Prostate gland (tissue), 2 donors: ENCODE measurements around the gene CD38. TPM values are rescaled to one million over a fixed set of nuclear protein-coding genes. Genes with fewer than 3 reads are reported as not detected.
"Not testable (repeated sequence)": the region's sequence is repeated elsewhere in the genome, so short reads cannot be mapped to it uniquely, and the experiment has no call there.

ENCODE experiments used
- DNase-seq: peaks from one replicate; pipeline ENCODE4 v3.0.0-alpha.2; 2019; ENCODE audit warnings: low spot score
- H3K27ac ChIP-seq, 2 donors: fragments of 200-600 bp; sonication (generic); 2 replicates each; pipeline ENCODE4 v1.5.1; 2017 to 2019
- H3K27me3 ChIP-seq: fragments of 200-600 bp; sonication (generic); replicated peaks from 2 replicates; pipeline ENCODE4 v1.5.1; 2019; ENCODE audit not compliant: insufficient read depth
- H3K36me3 ChIP-seq, 2 donors: fragments of 200-600 bp; sonication (generic); 1 replicate in 1 of 2; 2 replicates in 1 of 2; pipeline versions ENCODE4 v1.5.1 to v1.8.1; 2017 to 2019
- H3K4me1 ChIP-seq: fragments of 200-600 bp; sonication (generic); replicated peaks from 2 replicates; pipeline ENCODE4 v1.5.1; 2019
- H3K4me3 ChIP-seq, 2 donors: fragments of 200-600 bp; sonication (generic); 2 replicates each; pipeline ENCODE4 v1.5.1; 2017 to 2019
- H3K9me3 ChIP-seq: fragments of 200-600 bp; sonication (generic); 2 replicates; pipeline ENCODE4 v1.5.1; 2017
- POLR2A ChIP-seq: fragments of 450-650 bp; IDR thresholded peaks from one replicate; pipeline ENCODE4 v1.6.1; 2016; ENCODE audit warnings: antibody characterized with exemption, mild to moderate bottlenecking
- POLR2AphosphoS5 ChIP-seq: sonication (generic); formaldehyde crosslinking; IDR thresholded peaks from one replicate; pipeline ENCODE4 v1.6.1; 2017; ENCODE audit warnings: antibody characterized with exemption
- WGBS: methylation state at CpG from one replicate; pipeline ENCODE4 v1.1.5; 2018; 5-methylcytosine and 5-hydroxymethylcytosine counted together
- intact Hi-C: fragments of 100-400 bp; cut with DNase I; formaldehyde crosslinking; loops from one replicate; pipeline ENCODE4 v1.14.2; 2022
- total RNA-seq, 2 donors: library from RNA; depleted of rRNA; stranded (reverse); fragments of >200 nt; gene quantifications; one replicate each; pipeline ENCODE4 v1.1.0, GENCODE V29; 2016
- TF ChIP-seq, protein P1 (sequence below), 4 experiments: fragments of 200-600 bp in 2 of 4; fragments of 450-650 bp in 2 of 4; sonication (generic) in 2 of 4; IDR thresholded peaks; 1 replicate in 3 of 4; 2 replicates in 1 of 4; pipeline ENCODE4 v1.5.1; 2016 to 2019; ENCODE audit warnings: antibody characterized with exemption in 4 of 4, mild to moderate bottlenecking in 2 of 4, moderate library complexity in 2 of 4

Gene CD38
- total RNA-seq, 2 donors from 2014 or later: 4.6 to 9.9 TPM

DNA sequence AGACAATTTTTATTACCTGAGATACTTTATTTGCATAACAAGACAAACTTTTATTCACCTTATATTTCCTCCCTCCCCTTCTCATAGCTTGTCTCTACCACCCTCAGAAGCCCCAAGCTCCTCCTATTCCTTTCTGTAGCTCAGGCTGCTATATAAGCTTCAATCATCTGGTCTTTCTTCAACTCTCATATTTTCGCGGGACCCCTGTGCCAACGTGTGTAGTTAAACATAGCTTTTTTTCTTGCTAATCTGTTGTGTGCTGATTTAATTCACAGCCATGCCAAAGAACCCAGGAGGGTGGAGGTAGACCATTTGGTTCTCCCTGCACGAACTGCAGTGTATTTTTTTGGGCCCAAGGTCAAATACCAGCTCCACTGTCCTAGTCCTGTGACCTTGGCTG is 21.1 kb upstream of the CD38 start:
- TF ChIP-seq POLR2AphosphoS5 (no peak), POLR2A (no peak)
- TF ChIP-seq, protein P1, sequence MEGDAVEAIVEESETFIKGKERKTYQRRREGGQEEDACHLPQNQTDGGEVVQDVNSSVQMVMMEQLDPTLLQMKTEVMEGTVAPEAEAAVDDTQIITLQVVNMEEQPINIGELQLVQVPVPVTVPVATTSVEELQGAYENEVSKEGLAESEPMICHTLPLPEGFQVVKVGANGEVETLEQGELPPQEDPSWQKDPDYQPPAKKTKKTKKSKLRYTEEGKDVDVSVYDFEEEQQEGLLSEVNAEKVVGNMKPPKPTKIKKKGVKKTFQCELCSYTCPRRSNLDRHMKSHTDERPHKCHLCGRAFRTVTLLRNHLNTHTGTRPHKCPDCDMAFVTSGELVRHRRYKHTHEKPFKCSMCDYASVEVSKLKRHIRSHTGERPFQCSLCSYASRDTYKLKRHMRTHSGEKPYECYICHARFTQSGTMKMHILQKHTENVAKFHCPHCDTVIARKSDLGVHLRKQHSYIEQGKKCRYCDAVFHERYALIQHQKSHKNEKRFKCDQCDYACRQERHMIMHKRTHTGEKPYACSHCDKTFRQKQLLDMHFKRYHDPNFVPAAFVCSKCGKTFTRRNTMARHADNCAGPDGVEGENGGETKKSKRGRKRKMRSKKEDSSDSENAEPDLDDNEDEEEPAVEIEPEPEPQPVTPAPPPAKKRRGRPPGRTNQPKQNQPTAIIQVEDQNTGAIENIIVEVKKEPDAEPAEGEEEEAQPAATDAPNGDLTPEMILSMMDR (IDR thresholded peaks at IDR 0.05): no peak
- Histone ChIP-seq H3K9me3 (no peaks in the 10 kb centered on the region), H3K27me3 (no peaks in the 10 kb centered on the region), H3K4me1 (no peaks in the 10 kb centered on the region), H3K4me3 (no peak overlapping the region), H3K27ac (no peak overlapping the region), H3K36me3 (no peaks in the 10 kb centered on the region)
- no peak for DNase-seq
- 40% methylated on average over 4 of the region's 4 CpGs for WGBS
- intact Hi-C loops: no loop called here

DNA sequence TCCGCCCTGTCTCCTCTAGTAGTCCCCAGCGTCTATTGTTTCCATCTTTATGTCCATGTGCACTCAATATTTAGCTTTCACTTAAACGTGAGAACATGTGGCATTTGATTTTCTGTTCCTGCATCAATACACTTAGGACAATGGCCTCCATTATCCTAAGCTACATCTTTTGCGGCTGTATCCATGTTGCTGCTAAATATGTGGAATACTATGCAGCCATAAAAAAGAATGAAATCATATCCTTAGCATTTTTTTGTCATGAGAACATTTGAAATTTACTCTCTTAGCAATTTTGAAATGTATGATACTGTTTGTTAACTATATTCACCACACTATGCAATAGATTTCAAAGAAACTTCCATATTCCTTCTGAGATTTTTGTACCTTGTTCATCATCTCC is 19.8 kb upstream of the CD38 start:
- no peaks in the 10 kb centered on the region for H3K27me3 ChIP-seq
- 87% methylated on average over 4 of the region's 4 CpGs for WGBS
- no peak overlapping the region for H3K27ac ChIP-seq
- DNase-seq: no peak
- no peaks in the 10 kb centered on the region for H3K9me3 ChIP-seq
- TF ChIP-seq POLR2A: no peak
- no peak for TF ChIP-seq POLR2AphosphoS5
- TF ChIP-seq, protein P1 (IDR thresholded peaks at IDR 0.05): no peak
- intact Hi-C loops: no loop called here
- H3K36me3 ChIP-seq: no peaks in the 10 kb centered on the region
- no peak overlapping the region for H3K4me3 ChIP-seq
- H3K4me1 ChIP-seq: no peaks in the 10 kb centered on the region

DNA sequence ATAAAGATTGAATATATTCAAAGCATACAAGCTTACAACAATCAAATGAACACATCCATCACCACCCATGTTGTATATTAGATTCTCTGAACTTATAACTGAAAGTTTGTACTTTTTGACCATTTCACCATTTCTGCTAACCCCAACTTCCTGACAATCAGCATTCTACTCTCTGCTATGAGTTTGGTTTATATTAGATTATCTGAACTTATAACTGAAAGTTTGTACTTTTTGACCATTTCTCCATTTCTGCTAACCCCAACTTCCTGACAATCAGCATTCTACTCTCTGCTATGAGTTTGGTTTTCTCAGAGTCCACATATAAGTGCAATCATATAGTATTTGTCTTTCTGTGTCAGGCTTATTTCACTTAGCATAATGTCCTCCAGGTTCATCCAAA is 15.7 kb upstream of the CD38 start:
- intact Hi-C loops: not testable (repeated sequence)

DNA sequence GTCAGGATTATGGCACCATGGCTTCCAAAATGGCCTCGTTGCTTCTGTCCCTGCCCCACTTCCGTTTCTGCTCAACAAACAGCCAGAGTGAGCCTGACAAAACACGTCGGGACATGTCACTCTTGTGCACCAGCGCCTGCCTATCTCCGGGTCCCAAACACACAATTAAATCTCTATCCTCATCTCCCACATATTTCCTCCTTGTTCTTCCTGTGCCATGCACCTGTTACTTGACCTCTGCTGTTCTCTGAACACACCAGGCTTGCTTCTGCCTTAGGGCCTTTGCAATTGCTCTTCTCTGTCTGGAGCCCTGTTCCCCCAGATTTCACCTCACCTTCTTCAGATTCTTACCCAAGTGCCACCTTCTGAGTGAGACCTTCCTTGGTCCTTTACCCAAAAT is 12.7 kb upstream of the CD38 start:
- no peaks in the 10 kb centered on the region for H3K9me3 ChIP-seq
- H3K4me1 ChIP-seq: no peaks in the 10 kb centered on the region
- no peak overlapping the region for H3K4me3 ChIP-seq
- H3K36me3 ChIP-seq: no peaks in the 10 kb centered on the region
- 38% methylated on average over 6 of the region's 6 CpGs for WGBS
- TF ChIP-seq POLR2A (no peak), POLR2AphosphoS5 (no peak)
- TF ChIP-seq, protein P1 (IDR thresholded peaks at IDR 0.05): no peak
- DNase-seq: no peak
- intact Hi-C loops: no loop called here
- H3K27ac ChIP-seq: peak overlapping the region in 1 of 2 donors; percentile 1
- H3K27me3 ChIP-seq: no peaks in the 10 kb centered on the region

More for the DNA sequence above, 15.7 kb upstream of the CD38 start:
- not testable (repeated sequence) for H3K4me1 ChIP-seq, DNase-seq, H3K36me3 ChIP-seq, H3K27me3 ChIP-seq, H3K4me3 ChIP-seq, H3K27ac ChIP-seq, H3K9me3 ChIP-seq

DNA sequence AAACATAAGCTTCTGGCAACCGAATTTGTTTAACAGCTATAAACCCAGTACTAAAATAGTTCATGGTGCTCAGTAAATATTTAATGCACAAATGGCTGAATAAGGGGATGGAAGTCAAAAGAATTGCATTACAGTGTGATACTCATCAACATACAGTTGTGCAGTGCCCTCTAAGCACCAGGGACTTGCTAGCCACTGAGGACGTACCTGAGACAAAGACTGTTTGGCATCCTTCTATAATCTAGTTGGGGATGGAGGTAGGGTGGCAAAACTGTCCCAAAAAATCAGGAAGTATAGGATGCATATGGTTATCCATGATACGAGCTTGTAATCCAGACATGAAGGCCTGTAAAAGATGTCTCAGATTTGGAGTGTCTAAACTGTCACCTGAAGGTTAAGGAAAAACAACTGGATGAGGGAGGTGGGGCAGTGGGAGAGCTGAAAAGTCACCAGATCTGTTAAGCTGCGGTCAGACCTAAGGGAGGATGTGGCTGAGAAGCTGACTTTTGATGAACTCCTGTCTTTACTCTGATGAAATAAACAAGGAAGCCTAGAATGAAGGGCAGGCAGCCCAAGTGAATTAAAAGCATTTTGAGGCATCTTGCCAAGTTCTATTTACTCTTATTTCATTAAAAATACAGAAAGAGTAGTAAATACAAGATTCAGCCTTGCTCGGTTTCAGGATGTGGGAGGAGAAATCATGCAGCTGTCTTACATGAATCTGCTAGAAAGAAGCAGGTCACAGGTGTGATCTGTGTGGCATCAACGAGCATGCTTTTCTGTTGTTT is 12.0 kb upstream of the CD38 start:
- intact Hi-C loops: no loop called here
- TF ChIP-seq, protein P1 (IDR thresholded peaks at IDR 0.05): no peak
- TF ChIP-seq POLR2A: no peak
- peak; percentile 52 for TF ChIP-seq POLR2AphosphoS5
- Histone ChIP-seq H3K4me1 (no peaks in the 10 kb centered on the region), H3K4me3 (no peak overlapping the region), H3K27ac (no peak overlapping the region), H3K9me3 (no peaks in the 10 kb centered on the region), H3K36me3 (no peaks in the 10 kb centered on the region), H3K27me3 (no peaks in the 10 kb centered on the region)
- WGBS: 30% methylated on average over 6 of the region's 6 CpGs
- peak; percentile 39 for DNase-seq
